ENCODE results near the gene HIGD1A.

The HIGD1A gene

GRCh38 chr3:42762046-42762724, 42.1 kb downstream of the HIGD1A start:
- TF ChIP-seq CTCF (IDR thresholded peaks at IDR 0.05; ENCODE audit: insufficient read depth, low read depth, low read length, missing control alignments) = no peak
- H3K4me3 ChIP-seq (ENCODE audit: low read length) = no peak overlapping the region
- DNase-seq (ENCODE audit: low read depth) = no peak

- no peak overlapping the region for H3K4me3 ChIP-seq (ENCODE audit: low read length)
- no peak for DNase-seq (ENCODE audit: low read depth)
- TF ChIP-seq CTCF (IDR thresholded peaks at IDR 0.05; ENCODE audit: insufficient read depth, low read depth, low read length, missing control alignments) = no peak
These were observed 46.2 kb downstream of the HIGD1A start for GRCh38 chr3:42758126-42758525.

GRCh38 chr3:42756681-42757213, 47.5 kb downstream of the HIGD1A start:
- DNase-seq (ENCODE audit: low read depth) = no peak
- no peak overlapping the region for H3K4me3 ChIP-seq (ENCODE audit: low read length)
- TF ChIP-seq CTCF (IDR thresholded peaks at IDR 0.05; ENCODE audit: insufficient read depth, low read depth, low read length, missing control alignments) = no peak

DNA sequence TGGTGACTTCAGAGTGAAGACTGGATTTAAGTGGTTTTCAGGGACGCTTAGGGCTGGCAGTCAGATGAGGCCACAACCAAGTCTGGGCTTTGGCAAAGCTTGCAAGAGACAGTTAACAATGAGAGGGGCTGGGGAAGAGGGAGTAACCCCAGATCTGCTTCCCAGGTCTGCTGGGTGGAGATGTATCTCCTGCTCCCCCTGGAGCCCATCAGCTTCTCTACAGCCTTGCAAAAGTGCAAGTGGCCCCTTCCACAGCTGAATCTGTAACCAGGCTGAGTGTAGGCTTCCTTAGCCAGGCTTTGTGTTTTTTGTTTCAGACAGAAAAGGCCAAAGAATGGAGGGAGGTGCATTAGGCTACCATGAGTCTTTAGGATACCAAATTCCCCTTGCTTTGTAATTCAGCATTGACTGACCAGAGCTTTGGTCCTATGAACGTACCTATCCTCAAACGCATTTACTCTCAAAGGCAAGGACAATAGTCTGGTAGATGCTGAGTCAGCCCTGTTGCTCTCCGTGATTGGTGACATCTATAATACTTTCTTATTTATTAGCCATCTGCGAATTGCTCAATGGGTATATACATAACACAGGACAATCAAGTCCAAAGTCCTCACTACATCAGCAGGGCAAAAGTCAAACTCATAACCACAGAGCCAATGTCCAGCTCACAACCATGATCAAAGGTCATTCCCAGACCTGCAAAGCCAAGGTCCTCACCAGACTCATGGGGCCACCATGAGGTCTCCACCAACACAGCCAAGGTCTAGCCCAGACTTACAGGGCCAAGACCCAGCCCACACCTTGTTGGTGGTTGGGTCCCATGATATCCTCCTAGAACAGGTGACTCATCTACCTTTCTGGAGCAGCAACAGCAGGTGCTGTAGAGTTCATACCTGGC, 48.4 kb downstream of the HIGD1A start:
- peak; percentile 34 for TF ChIP-seq CTCF (IDR thresholded peaks at IDR 0.05; ENCODE audit: insufficient read depth, low read depth, low read length, missing control alignments)
- DNase-seq (ENCODE audit: low read depth) = peak; percentile 27
- H3K4me3 ChIP-seq (ENCODE audit: low read length) = no peak overlapping the region

- no peak for DNase-seq (ENCODE audit: low read depth)
- no peak overlapping the region for H3K4me3 ChIP-seq (ENCODE audit: low read length)
- no peak for TF ChIP-seq CTCF (IDR thresholded peaks at IDR 0.05; ENCODE audit: insufficient read depth, low read depth, low read length, missing control alignments)
These were observed 50.5 kb downstream of the HIGD1A start for GRCh38 chr3:42753757-42754156.

DNA sequence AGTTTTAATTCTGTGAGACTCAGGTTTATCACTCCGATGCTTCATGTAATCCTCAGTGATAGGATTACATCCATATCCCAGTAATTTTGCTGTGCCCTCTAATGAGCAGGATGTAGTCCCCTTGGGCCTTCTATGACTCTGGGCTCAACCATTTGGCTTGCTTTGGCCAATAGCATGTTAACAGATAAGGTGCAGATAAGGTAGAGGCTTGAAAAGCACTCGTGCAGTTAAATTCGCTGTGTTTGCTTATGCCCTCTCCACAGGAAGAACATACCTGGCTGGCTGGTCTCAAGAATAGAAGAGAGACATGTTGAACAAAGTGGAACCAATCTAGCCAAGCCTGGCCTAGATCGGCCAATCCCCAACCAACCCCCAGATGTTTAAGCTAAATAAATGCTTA, 51.3 kb downstream of the HIGD1A start:
- TF ChIP-seq CTCF (IDR thresholded peaks at IDR 0.05; ENCODE audit: insufficient read depth, low read depth, low read length, missing control alignments) = no peak
- no peak overlapping the region for H3K4me3 ChIP-seq (ENCODE audit: low read length)
- DNase-seq (ENCODE audit: low read depth) = no peak

All from epithelial cell of esophagus (primary cell).